SU-DHL-6 (cell line): ENCODE data around the gene OPA3.

Source experiments
- H2AFZ ChIP-seq: fragments of 200-600 bp; sonication (generic); 2 replicates; pipeline ENCODE4 v1.6.1; 2014; ENCODE audit warnings: low read depth, mild to moderate bottlenecking, moderate library complexity, mixed read lengths, antibody characterized with exemption, low read length; ENCODE audit not compliant: severe bottlenecking
- H3F3A ChIP-seq: fragments of 200-600 bp; shearing (Covaris generic); 2 replicates; pipeline ENCODE4 v1.6.0; 2016; ENCODE audit warnings: antibody characterized with exemption, mild to moderate bottlenecking; ENCODE audit not compliant: insufficient read depth
- H3K27ac ChIP-seq: fragments of 200-600 bp; sonication (generic); 2 replicates; pipeline ENCODE4 v1.5.1; 2016; ENCODE audit warnings: low read depth, mild to moderate bottlenecking, low read length, moderate library complexity, mixed read lengths
- H3K27me3 ChIP-seq: fragments of 200-600 bp; sonication (generic), shearing (Covaris generic); 2 replicates; pipeline ENCODE4 v1.6.0; 2014; ENCODE audit warnings: mild to moderate bottlenecking, low read length
- H3K36me3 ChIP-seq: fragments of 200-600 bp; sonication (generic); 2 replicates; pipeline ENCODE4 v1.6.1; 2014; ENCODE audit warnings: mild to moderate bottlenecking, low read length, mixed read lengths
- H3K4me2 ChIP-seq: fragments of 300-600, 200-600 bp; shearing (Covaris generic), sonication (generic); 2 replicates; pipeline ENCODE4 v1.6.0; 2014; ENCODE audit warnings: low read length, low read depth, mild to moderate bottlenecking; ENCODE audit not compliant: poor library complexity, severe bottlenecking
- H3K4me3 ChIP-seq: fragments of 200-600 bp; sonication (generic); 2 replicates; pipeline ENCODE4 v1.5.1; 2014; ENCODE audit warnings: antibody characterized with exemption, low read length, mild to moderate bottlenecking, mixed read lengths; ENCODE audit not compliant: insufficient read depth, poor library complexity, severe bottlenecking
- H3K79me2 ChIP-seq: fragments of 200-600 bp; sonication (generic); 2 replicates; pipeline ENCODE4 v1.6.1; 2014; ENCODE audit warnings: mild to moderate bottlenecking, low read length, moderate library complexity; ENCODE audit not compliant: insufficient read depth
- H3K9ac ChIP-seq: fragments of 200-600 bp; sonication (generic); 2 replicates; pipeline ENCODE4 v1.7.0; 2014; ENCODE audit warnings: mild to moderate bottlenecking, low read length
- H3K9me2 ChIP-seq: fragments of 200-600 bp; sonication (generic); replicated peaks from 2 replicates; pipeline ENCODE4 v1.6.1; 2014; ENCODE audit warnings: low read length; ENCODE audit not compliant: insufficient read depth
- H3K9me3 ChIP-seq: fragments of 200-600 bp; sonication (generic); 2 replicates; pipeline ENCODE4 v1.6.1; 2014; ENCODE audit warnings: low read length, mixed read lengths; ENCODE audit not compliant: insufficient read depth
- H4K20me1 ChIP-seq: fragments of 200-600 bp; sonication (generic); 2 replicates; pipeline ENCODE4 v1.6.1; 2014; ENCODE audit warnings: low read depth, mild to moderate bottlenecking, antibody characterized with exemption, low read length, moderate library complexity, mixed read lengths
- EZH2phosphoT487 ChIP-seq: fragments of 200-600 bp; sonication (generic), shearing (Covaris generic); conservative IDR thresholded peaks from 2 replicates; pipeline ENCODE4 v1.6.1; 2018; ENCODE audit warnings: mild to moderate bottlenecking, antibody characterized with exemption, low read length, moderate library complexity, mixed read lengths
- TF ChIP-seq, protein P1 (sequence below): fragments of 200-600 bp; sonication (generic); IDR thresholded peaks from one replicate; pipeline ENCODE4 v1.5.1; 2017; ENCODE audit warnings: antibody characterized with exemption, mild to moderate bottlenecking, low read length, moderate library complexity; ENCODE audit not compliant: insufficient read depth, poor library complexity, severe bottlenecking

The OPA3 gene

DNA sequence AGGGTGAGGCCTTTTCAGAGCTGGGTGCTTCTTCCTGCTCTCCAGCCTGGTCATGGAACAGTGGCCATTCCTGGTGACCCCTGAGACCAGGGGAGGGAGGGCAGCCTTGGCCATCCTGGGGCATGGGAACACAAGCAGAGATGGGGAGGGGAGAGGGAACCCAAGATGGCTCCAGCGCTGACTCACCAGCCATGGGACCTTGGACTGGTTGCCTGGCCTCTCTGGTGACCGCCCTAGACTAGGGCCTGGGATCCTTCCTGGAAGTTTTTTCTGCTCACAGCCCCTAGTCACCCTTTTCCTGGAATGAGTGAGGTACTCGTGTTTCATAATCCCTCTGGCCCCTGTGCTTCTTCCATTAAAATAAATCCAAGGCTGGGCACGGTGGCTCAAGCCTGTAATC, 3.3 kb upstream of the OPA3 start:
- Histone ChIP-seq H2AFZ (no peak overlapping the region), H3K9ac (no peak overlapping the region), H3K9me2 (no peaks in the 10 kb centered on the region), H3F3A (no peaks in the 10 kb centered on the region), H3K4me3 (no peak overlapping the region), H4K20me1 (no peaks in the 10 kb centered on the region), H3K27me3 (no peaks in the 10 kb centered on the region), H3K36me3 (no peaks in the 10 kb centered on the region), H3K27ac (no peak overlapping the region), H3K9me3 (no peaks in the 10 kb centered on the region), H3K79me2 (peaks cover 11% of the 10 kb centered on the region), H3K4me2 (no peak overlapping the region)
- TF ChIP-seq, protein P1, sequence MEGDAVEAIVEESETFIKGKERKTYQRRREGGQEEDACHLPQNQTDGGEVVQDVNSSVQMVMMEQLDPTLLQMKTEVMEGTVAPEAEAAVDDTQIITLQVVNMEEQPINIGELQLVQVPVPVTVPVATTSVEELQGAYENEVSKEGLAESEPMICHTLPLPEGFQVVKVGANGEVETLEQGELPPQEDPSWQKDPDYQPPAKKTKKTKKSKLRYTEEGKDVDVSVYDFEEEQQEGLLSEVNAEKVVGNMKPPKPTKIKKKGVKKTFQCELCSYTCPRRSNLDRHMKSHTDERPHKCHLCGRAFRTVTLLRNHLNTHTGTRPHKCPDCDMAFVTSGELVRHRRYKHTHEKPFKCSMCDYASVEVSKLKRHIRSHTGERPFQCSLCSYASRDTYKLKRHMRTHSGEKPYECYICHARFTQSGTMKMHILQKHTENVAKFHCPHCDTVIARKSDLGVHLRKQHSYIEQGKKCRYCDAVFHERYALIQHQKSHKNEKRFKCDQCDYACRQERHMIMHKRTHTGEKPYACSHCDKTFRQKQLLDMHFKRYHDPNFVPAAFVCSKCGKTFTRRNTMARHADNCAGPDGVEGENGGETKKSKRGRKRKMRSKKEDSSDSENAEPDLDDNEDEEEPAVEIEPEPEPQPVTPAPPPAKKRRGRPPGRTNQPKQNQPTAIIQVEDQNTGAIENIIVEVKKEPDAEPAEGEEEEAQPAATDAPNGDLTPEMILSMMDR = no peak
- no peak for TF ChIP-seq EZH2phosphoT487

DNA sequence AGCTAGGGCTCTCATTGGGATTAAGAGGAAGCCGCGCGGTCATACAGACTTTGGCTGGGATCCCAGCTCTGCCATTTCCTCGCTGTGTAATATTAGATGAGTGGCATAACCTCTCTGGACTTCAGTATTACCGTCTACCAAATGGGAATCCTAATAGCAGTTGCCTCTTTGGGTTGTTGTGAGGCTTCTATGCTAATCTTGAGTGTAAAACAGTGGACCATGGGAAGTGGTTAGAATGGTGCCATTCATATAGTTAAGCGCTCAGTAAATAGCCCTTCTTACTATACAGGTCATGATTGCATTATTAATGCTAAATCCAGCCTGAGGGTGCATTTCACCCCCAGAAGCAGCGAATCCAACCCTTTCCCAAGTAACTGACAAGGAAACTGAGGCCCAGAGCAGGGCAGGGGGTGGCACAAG, 566 bp upstream of the OPA3 start:
- Histone ChIP-seq H3F3A (no peaks in the 10 kb centered on the region), H3K4me2 (peak overlapping the region; percentile 78), H3K9me3 (no peaks in the 10 kb centered on the region), H3K9me2 (no peaks in the 10 kb centered on the region), H3K79me2 (peaks cover 23% of the 10 kb centered on the region), H3K9ac (peak overlapping the region; percentile 93), H3K27me3 (no peaks in the 10 kb centered on the region), H4K20me1 (no peaks in the 10 kb centered on the region), H3K27ac (peak overlapping the region; percentile 55), H3K36me3 (no peaks in the 10 kb centered on the region), H3K4me3 (peak overlapping the region; percentile 57), H2AFZ (peak overlapping the region; percentile 83)
- no peak for TF ChIP-seq EZH2phosphoT487
- TF ChIP-seq, protein P1 = no peak

DNA sequence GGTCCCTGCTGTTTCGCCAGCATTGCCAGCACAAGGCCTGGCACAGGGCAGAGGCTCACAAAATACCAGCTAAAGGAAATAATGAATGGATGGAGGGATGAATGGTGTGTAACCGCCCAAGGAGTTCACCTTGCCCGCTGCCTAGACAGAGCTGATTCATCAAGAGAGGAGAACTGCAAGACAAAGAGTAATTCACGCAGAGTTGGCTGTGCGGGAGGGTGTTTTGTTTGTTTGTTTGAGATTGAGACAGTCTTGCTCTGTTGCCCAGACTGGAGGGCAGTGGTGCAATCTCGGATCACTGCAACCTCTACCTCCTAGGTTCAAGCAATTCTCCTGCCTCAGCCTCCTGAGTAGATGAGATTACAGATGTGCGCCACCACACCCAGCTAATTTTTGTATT, 3.0 kb downstream of the OPA3 start:
- Histone ChIP-seq H2AFZ (no peak overlapping the region), H4K20me1 (no peaks in the 10 kb centered on the region), H3K9ac (no peak overlapping the region), H3K27ac (no peak overlapping the region), H3K9me3 (no peaks in the 10 kb centered on the region), H3K27me3 (no peaks in the 10 kb centered on the region), H3K79me2 (peaks cover 33% of the 10 kb centered on the region), H3F3A (no peaks in the 10 kb centered on the region), H3K4me3 (no peak overlapping the region), H3K9me2 (no peaks in the 10 kb centered on the region), H3K4me2 (no peak overlapping the region), H3K36me3 (no peaks in the 10 kb centered on the region)
- TF ChIP-seq EZH2phosphoT487 = no peak
- TF ChIP-seq, protein P1 = no peak

DNA sequence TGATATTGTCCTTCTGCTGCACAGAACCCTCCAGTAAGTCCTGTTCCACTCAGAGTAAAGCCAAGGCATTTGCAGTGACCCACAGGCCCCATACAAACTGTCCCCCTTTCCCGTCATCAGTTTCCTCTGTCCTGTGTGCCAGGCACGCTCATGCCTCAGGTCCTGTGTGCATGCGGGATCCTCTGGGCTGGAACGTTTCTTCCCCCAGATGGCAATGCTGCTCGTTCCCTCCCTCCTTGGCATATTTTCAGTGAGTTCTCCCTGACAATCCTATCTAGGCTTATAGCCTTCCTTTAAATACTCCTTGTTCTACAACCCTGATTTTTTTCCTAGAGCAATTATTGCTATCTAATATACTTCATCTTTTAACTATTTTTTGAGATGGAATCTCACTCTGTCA, 5.7 kb downstream of the OPA3 start:
- H3F3A ChIP-seq = no peaks in the 10 kb centered on the region
- no peak overlapping the region for H3K27ac ChIP-seq
- H3K4me3 ChIP-seq = no peak overlapping the region
- H3K9me3 ChIP-seq = no peaks in the 10 kb centered on the region
- no peak for TF ChIP-seq EZH2phosphoT487
- TF ChIP-seq, protein P1 = no peak
- H3K9me2 ChIP-seq = no peaks in the 10 kb centered on the region
- H4K20me1 ChIP-seq = no peaks in the 10 kb centered on the region
- H3K36me3 ChIP-seq = no peaks in the 10 kb centered on the region
- no peak overlapping the region for H2AFZ ChIP-seq
- H3K4me2 ChIP-seq = no peak overlapping the region
- no peaks in the 10 kb centered on the region for H3K27me3 ChIP-seq
- H3K79me2 ChIP-seq = peaks cover 43% of the 10 kb centered on the region
- no peak overlapping the region for H3K9ac ChIP-seq
